Peyer's patch (tissue), 4 donors: ENCODE data around the gene CHST11. TPM values are rescaled to one million over a fixed set of nuclear protein-coding genes. Genes with fewer than 3 reads are reported as not detected.

Source experiments
- DNase-seq, 3 donors: peaks; one replicate each; pipeline ENCODE4 v3.0.0-alpha.2; 2017 to 2019
- H3K27ac ChIP-seq, 4 donors: fragments of 200-600 bp; sonication (generic); one replicate each; pipeline ENCODE4 v1.5.1; 2016 to 2019
- H3K27me3 ChIP-seq, 2 donors: fragments of 200-600 bp; sonication (generic); one replicate each; pipeline ENCODE4 v1.5.1; 2019
- H3K36me3 ChIP-seq, 3 donors: fragments of 200-600 bp; sonication (generic); one replicate each; pipeline ENCODE4 v1.5.1; 2016 to 2019
- H3K4me1 ChIP-seq, 4 donors: fragments of 200-600 bp; sonication (generic); one replicate each; pipeline ENCODE4 v1.5.1; 2016 to 2019
- H3K4me3 ChIP-seq, 4 donors: fragments of 200-600 bp; sonication (generic); 1 replicate in 3 of 4; 2 replicates in 1 of 4; pipeline ENCODE4 v1.5.1; 2016 to 2019; ENCODE audit warnings: mild to moderate bottlenecking in 1 of 4
- H3K9me3 ChIP-seq, 4 donors: fragments of 200-600 bp; sonication (generic); one replicate each; pipeline ENCODE4 v1.5.1; 2016 to 2019; ENCODE audit warnings: mild to moderate bottlenecking in 1 of 4
- CTCF ChIP-seq, 6 experiments: fragments of 450-650 bp in 4 of 6; fragments of 200-600 bp in 2 of 6; sonication (generic) in 1 of 6; IDR thresholded peaks; one replicate each; pipeline ENCODE4 v1.5.1; 2017 to 2019; ENCODE audit warnings: antibody characterized with exemption in 6 of 6, mild to moderate bottlenecking in 3 of 6, moderate library complexity in 1 of 6
- POLR2A ChIP-seq, 2 donors: fragments of 450-650 bp; IDR thresholded peaks; one replicate each; pipeline ENCODE4 v1.5.1; 2017; ENCODE audit warnings: antibody characterized with exemption in 2 of 2, mild to moderate bottlenecking in 2 of 2, moderate library complexity in 2 of 2
- total RNA-seq, 4 donors: library from RNA; depleted of rRNA; stranded (reverse); fragments of >200 nt; gene quantifications; one replicate each; pipeline ENCODE4 v1.1.0, GENCODE V29; 2016

Gene CHST11
- total RNA-seq, 4 donors from 2014 or later = 9.9 to 119 (median 15.6) TPM

- Histone ChIP-seq H3K4me3 (no peak overlapping the region), H3K4me1 (peaks cover 0 to 7% (median 0%) of the 10 kb centered on the region in 4 donors), H3K27me3 (no peaks in the 10 kb centered on the region), H3K9me3 (no peaks in the 10 kb centered on the region), H3K36me3 (no peaks in the 10 kb centered on the region), H3K27ac (no peak overlapping the region)
- no peak for TF ChIP-seq CTCF (IDR thresholded peaks at IDR 0.05)
- TF ChIP-seq POLR2A (IDR thresholded peaks at IDR 0.05) = no peak
- no peak for DNase-seq
Observed at GRCh38 chr12:104533134-104533533, 76.4 kb downstream of the CHST11 start.

GRCh38 chr12:104534162-104534856 is 77.6 kb downstream of the CHST11 start:
- H3K36me3 ChIP-seq = no peaks in the 10 kb centered on the region
- H3K4me3 ChIP-seq = no peak overlapping the region
- H3K27ac ChIP-seq = no peak overlapping the region
- no peak for TF ChIP-seq CTCF (IDR thresholded peaks at IDR 0.05)
- no peak for TF ChIP-seq POLR2A (IDR thresholded peaks at IDR 0.05)
- no peaks in the 10 kb centered on the region for H3K27me3 ChIP-seq
- H3K9me3 ChIP-seq = no peaks in the 10 kb centered on the region
- peaks cover 0 to 7% (median 0%) of the 10 kb centered on the region in 4 donors for H3K4me1 ChIP-seq
- no peak for DNase-seq

GRCh38 chr12:104534857-104535248 is 78.1 kb downstream of the CHST11 start:
- Histone ChIP-seq H3K4me1 (peaks cover 0 to 7% (median 0%) of the 10 kb centered on the region in 4 donors), H3K27me3 (no peaks in the 10 kb centered on the region), H3K36me3 (no peaks in the 10 kb centered on the region), H3K9me3 (no peaks in the 10 kb centered on the region), H3K4me3 (no peak overlapping the region), H3K27ac (no peak overlapping the region)
- TF ChIP-seq CTCF (IDR thresholded peaks at IDR 0.05) = no peak
- TF ChIP-seq POLR2A (IDR thresholded peaks at IDR 0.05) = no peak
- no peak for DNase-seq

GRCh38 chr12:104535369-104535768 is 78.6 kb downstream of the CHST11 start:
- Histone ChIP-seq H3K9me3 (no peaks in the 10 kb centered on the region), H3K36me3 (no peaks in the 10 kb centered on the region), H3K4me3 (no peak overlapping the region), H3K27ac (no peak overlapping the region), H3K27me3 (no peaks in the 10 kb centered on the region), H3K4me1 (peaks cover 0 to 7% (median 0%) of the 10 kb centered on the region in 4 donors)
- DNase-seq = no peak
- TF ChIP-seq POLR2A (IDR thresholded peaks at IDR 0.05) = no peak
- no peak for TF ChIP-seq CTCF (IDR thresholded peaks at IDR 0.05)

GRCh38 chr12:104536841-104537240 is 80.1 kb downstream of the CHST11 start:
- Histone ChIP-seq H3K4me1 (peaks cover 0 to 7% (median 0%) of the 10 kb centered on the region in 4 donors), H3K27ac (no peak overlapping the region), H3K9me3 (no peaks in the 10 kb centered on the region), H3K27me3 (no peaks in the 10 kb centered on the region), H3K36me3 (no peaks in the 10 kb centered on the region), H3K4me3 (no peak overlapping the region)
- TF ChIP-seq CTCF (IDR thresholded peaks at IDR 0.05) (no peak), POLR2A (IDR thresholded peaks at IDR 0.05) (no peak)
- no peak for DNase-seq
